Subcutaneous adipose tissue (tissue), 4 donors: ENCODE data around the gene CD300LF. TPM values are rescaled to one million over a fixed set of nuclear protein-coding genes. Genes with fewer than 3 reads are reported as not detected.

ENCODE experiments used
- CTCF ChIP-seq: fragments of 450-650 bp; IDR thresholded peaks from one replicate; pipeline ENCODE4 v1.5.1; 2016; ENCODE audit warnings: low read depth, mild to moderate bottlenecking, control low read depth, antibody characterized with exemption, moderate library complexity
- total RNA-seq, 4 donors: library from RNA; depleted of rRNA; stranded (reverse); fragments of >200 nt; gene quantifications; one replicate each; pipeline ENCODE4 v1.1.0, GENCODE V29; 2016

Gene CD300LF
- total RNA-seq, 4 donors from 2014 or later, result 0.98 to 6.8 (median 1.1) TPM; not detected in 1

- TF ChIP-seq CTCF, result no peak
Observed at GRCh38 chr17:74733365-74734122, 20.8 kb upstream of the CD300LF start.

GRCh38 chr17:74732042-74732867, 19.5 kb upstream of the CD300LF start:
- no peak for TF ChIP-seq CTCF

- no peak for TF ChIP-seq CTCF
Observed at GRCh38 chr17:74731347-74731605, 18.6 kb upstream of the CD300LF start.

GRCh38 chr17:74730491-74731346, 18.0 kb upstream of the CD300LF start:
- TF ChIP-seq CTCF, result no peak

GRCh38 chr17:74729866-74730265, 17.1 kb upstream of the CD300LF start:
- TF ChIP-seq CTCF, result no peak

GRCh38 chr17:74729368-74729767, 16.6 kb upstream of the CD300LF start:
- no peak for TF ChIP-seq CTCF

- no peak for TF ChIP-seq CTCF
Observed at GRCh38 chr17:74728702-74729075, 16.0 kb upstream of the CD300LF start.
